GM23248 (cell line): ENCODE data around the gene SH3PXD2A.

Experiments
- EZH2 ChIP-seq: fragments of 200-600 bp; sonication (generic); IDR thresholded peaks from 2 replicates; pipeline ENCODE4 v1.6.1; 2018; ENCODE audit warnings: antibody characterized with exemption, mild to moderate bottlenecking; ENCODE audit not compliant: insufficient read depth, poor library complexity, severe bottlenecking
- EZH2phosphoT487 ChIP-seq: fragments of 200-600 bp; sonication (generic); IDR thresholded peaks from 2 replicates; pipeline ENCODE4 v1.6.1; 2018; ENCODE audit warnings: antibody characterized with exemption, moderate library complexity, mild to moderate bottlenecking, low read depth; ENCODE audit not compliant: insufficient read depth

- TF ChIP-seq EZH2: no peak
- TF ChIP-seq EZH2phosphoT487: no peak
Measured at GRCh38 chr10:103795634-103796270, 59.6 kb downstream of the SH3PXD2A start.
